Stimulated activated naive CD4-positive, alpha-beta T cell treated with Interleukin-2 at 50 U/mL for 16 hours (primary cell): ENCODE data around the gene DUSP2.

ENCODE experiments used
- DNase-seq: peaks from one replicate; lab custom pipeline; 2025; lab: John Stamatoyannopoulos, UW

DUSP2 gene

GRCh38 chr2:96099861-96100798 is 45.1 kb downstream of the DUSP2 start:
- DNase-seq, result no peak

- no peak for DNase-seq
Measured at GRCh38 chr2:96098900-96099590, 46.2 kb downstream of the DUSP2 start.

DNA sequence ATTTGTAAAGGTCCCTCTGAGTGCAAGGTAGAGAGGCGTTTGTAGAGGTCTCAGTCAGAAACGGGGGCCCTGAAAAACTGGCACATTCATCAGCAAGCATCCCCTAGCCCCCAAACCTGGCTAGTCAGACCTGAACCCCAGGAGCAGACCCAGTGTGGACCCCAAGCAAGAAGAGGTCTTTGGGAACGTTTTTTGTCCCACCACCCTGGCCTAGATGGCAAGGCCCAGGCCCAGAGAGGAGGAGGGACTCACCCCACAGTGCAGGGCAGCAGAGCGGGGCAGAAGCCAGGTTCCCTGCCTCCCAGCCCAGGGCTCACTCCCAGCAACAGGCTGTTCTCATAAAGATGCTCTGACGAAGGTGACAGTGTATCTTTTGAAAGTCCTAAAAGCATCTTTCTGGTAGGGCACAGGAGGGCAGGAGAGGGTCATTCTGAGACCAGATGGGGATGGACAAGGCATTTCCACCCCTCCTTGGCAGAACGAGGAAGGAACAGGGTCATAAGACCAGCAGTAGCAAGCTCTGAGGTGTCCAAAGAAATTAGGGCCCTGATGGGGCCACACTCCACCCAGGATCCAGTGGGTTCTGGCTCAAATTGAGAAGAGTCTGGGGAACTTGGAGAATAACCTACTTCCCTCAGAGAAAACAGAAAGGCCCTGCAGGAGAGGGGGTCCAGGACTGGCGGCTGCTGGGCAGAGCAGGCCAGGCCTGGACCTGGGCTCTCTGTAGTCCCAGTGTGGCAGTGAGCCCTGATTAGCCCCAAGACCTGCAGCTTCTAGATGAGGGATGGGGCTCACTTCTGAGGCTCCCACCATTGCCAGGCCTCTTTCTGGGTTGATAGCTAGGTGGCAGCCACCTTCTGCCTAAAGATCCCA is 47.1 kb downstream of the DUSP2 start:
- no peak for DNase-seq

DNA sequence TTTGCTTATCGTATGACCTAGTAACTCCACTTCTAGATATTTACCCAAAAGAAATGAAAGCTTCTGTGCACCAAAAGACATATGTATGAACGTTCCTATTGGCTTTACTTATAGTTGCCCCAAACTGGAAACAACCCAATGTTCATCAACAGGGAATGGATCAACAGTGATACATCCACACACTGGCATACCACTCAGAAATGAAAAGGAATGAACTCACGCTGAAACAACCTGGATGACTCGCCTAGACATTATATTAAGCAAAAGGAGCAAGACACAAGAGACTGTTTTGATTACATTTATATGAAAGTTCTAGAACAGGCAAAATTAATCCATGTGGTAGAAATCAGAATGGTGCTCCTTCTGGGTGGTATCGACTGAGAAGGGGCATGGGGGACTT is 47.8 kb downstream of the DUSP2 start:
- no peak for DNase-seq

- DNase-seq, result no peak
Measured at GRCh38 chr2:96095116-96095636, 50.1 kb downstream of the DUSP2 start.

- no peak for DNase-seq
Measured at GRCh38 chr2:96093528-96093927, 51.7 kb downstream of the DUSP2 start.
